Gastrocnemius medialis (tissue), 4 donors: ENCODE data around the gene SSNA1. TPM values are rescaled to one million over a fixed set of nuclear protein-coding genes. Genes with fewer than 3 reads are reported as not detected.

ENCODE experiments used
- ATAC-seq, 2 donors: fragments of 150-250 bp; one replicate each; pipeline ENCODE4 v1.9.1; 2016
- DNase-seq, 2 donors: peaks; one replicate each; pipeline ENCODE4 v3.0.0-alpha.2; 2019
- H3K27ac ChIP-seq, 4 donors: fragments of 200-600 bp; sonication (generic); 1 replicate in 1 of 4; 2 replicates in 3 of 4; pipeline ENCODE4 v1.5.1; 2016 to 2018; ENCODE audit warnings: mild to moderate bottlenecking in 2 of 4, moderate library complexity in 1 of 4
- H3K27me3 ChIP-seq, 3 donors: fragments of 200-600 bp; sonication (generic) in 2 of 3; 1 replicate in 1 of 3; 2 replicates in 2 of 3; pipeline versions ENCODE4 v1.5.1 to v1.6.0; 2016 to 2019; ENCODE audit warnings: mild to moderate bottlenecking in 1 of 3, moderate library complexity in 1 of 3
- H3K36me3 ChIP-seq, 2 donors: fragments of 200-600 bp; sonication (generic) in 1 of 2; one replicate each; pipeline ENCODE4 v1.5.1; 2017 to 2018
- H3K4me1 ChIP-seq, 2 donors: fragments of 200-600 bp; sonication (generic) in 1 of 2; one replicate each; pipeline ENCODE4 v1.5.1; 2016 to 2017; ENCODE audit warnings: mild to moderate bottlenecking in 2 of 2
- H3K4me3 ChIP-seq, 4 donors: fragments of 200-600 bp; sonication (generic) in 3 of 4; 1 replicate in 1 of 4; 2 replicates in 3 of 4; pipeline ENCODE4 v1.5.1; 2016 to 2019; ENCODE audit warnings: mild to moderate bottlenecking in 2 of 4
- H3K9me3 ChIP-seq, 3 donors: fragments of 200-600 bp; sonication (generic) in 2 of 3; 1 replicate in 1 of 3; 2 replicates in 2 of 3; pipeline ENCODE4 v1.5.1; 2016 to 2019
- POLR2A ChIP-seq, 2 donors: fragments of 450-650 bp; IDR thresholded peaks; one replicate each; pipeline ENCODE4 v1.6.1; 2017; ENCODE audit warnings: antibody characterized with exemption in 2 of 2, mild to moderate bottlenecking in 2 of 2, moderate library complexity in 2 of 2
- in situ Hi-C, 4 donors: fragments of 200-750 bp; cut with MboI; loops; one replicate each; pipeline versions ENCODE4 v1.15.0 to v1.8.0; 2017; ENCODE audit warnings: low sequenced_read_pairs in 4 of 4
- intact Hi-C: fragments of 100-400 bp; cut with DNase I; formaldehyde crosslinking; loops from one replicate; pipeline ENCODE4 v1.15.1; 2023; ENCODE audit warnings: low total_unique reads
- total RNA-seq, 4 donors: library from RNA; depleted of rRNA; stranded (reverse); fragments of >200 nt; gene quantifications; one replicate each; pipeline versions ENCODE4 v1.1.0 to v1.2.3, GENCODE V29; 2016
- TF ChIP-seq, protein P1 (sequence below), 5 experiments: fragments of 450-650 bp in 3 of 5; fragments of 200-600 bp in 2 of 5; sonication (generic) in 2 of 5; IDR thresholded peaks in 4 of 5; conservative IDR thresholded peaks in 1 of 5; 1 replicate in 4 of 5; 2 replicates in 1 of 5; pipeline ENCODE4 v1.5.1; 2016 to 2019; ENCODE audit warnings: antibody characterized with exemption in 5 of 5, mild to moderate bottlenecking in 3 of 5, moderate library complexity in 3 of 5

The SSNA1 gene
- total RNA-seq, 4 donors from 2014 or later, result 73.3 to 164 (median 94.4) TPM

- H3K4me3 ChIP-seq, result no peak overlapping the region
- H3K27ac ChIP-seq, result no peak overlapping the region
- ATAC-seq, result no peak
- in situ Hi-C loops, result no loop called here
- intact Hi-C loops, result no loop called here
- no peaks in the 10 kb centered on the region for H3K4me1 ChIP-seq
- no peaks in the 10 kb centered on the region for H3K27me3 ChIP-seq
- TF ChIP-seq POLR2A (IDR thresholded peaks at IDR 0.05), result no peak
- TF ChIP-seq, protein P1, sequence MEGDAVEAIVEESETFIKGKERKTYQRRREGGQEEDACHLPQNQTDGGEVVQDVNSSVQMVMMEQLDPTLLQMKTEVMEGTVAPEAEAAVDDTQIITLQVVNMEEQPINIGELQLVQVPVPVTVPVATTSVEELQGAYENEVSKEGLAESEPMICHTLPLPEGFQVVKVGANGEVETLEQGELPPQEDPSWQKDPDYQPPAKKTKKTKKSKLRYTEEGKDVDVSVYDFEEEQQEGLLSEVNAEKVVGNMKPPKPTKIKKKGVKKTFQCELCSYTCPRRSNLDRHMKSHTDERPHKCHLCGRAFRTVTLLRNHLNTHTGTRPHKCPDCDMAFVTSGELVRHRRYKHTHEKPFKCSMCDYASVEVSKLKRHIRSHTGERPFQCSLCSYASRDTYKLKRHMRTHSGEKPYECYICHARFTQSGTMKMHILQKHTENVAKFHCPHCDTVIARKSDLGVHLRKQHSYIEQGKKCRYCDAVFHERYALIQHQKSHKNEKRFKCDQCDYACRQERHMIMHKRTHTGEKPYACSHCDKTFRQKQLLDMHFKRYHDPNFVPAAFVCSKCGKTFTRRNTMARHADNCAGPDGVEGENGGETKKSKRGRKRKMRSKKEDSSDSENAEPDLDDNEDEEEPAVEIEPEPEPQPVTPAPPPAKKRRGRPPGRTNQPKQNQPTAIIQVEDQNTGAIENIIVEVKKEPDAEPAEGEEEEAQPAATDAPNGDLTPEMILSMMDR (IDR thresholded peaks at IDR 0.05 in 4 of 5, conservative IDR thresholded peaks at IDR 0.05 in 1 of 5), result no peak
- no peak for DNase-seq
- peaks cover 3 to 71% of the 10 kb centered on the region in 2 donors for H3K36me3 ChIP-seq
- H3K9me3 ChIP-seq, result no peaks in the 10 kb centered on the region
These were observed 8.0 kb upstream of the SSNA1 start for GRCh38 chr9:137180491-137180890.

GRCh38 chr9:137181680-137182079 is 6.8 kb upstream of the SSNA1 start:
- DNase-seq (no peak), ATAC-seq (no peak)
- Histone ChIP-seq H3K27ac (no peak overlapping the region), H3K27me3 (no peaks in the 10 kb centered on the region), H3K4me3 (no peak overlapping the region), H3K4me1 (peaks cover 10 to 11% of the 10 kb centered on the region in 2 donors), H3K36me3 (peaks cover 3 to 71% of the 10 kb centered on the region in 2 donors), H3K9me3 (no peaks in the 10 kb centered on the region)
- intact Hi-C loops (no loop called here), in situ Hi-C loops (no loop called here)
- TF ChIP-seq, protein P1 (IDR thresholded peaks at IDR 0.05 in 4 of 5, conservative IDR thresholded peaks at IDR 0.05 in 1 of 5), result no peak
- TF ChIP-seq POLR2A (IDR thresholded peaks at IDR 0.05), result no peak

GRCh38 chr9:137182836-137183235 is 5.6 kb upstream of the SSNA1 start:
- Histone ChIP-seq H3K9me3 (no peaks in the 10 kb centered on the region), H3K4me1 (peaks cover 21 to 23% of the 10 kb centered on the region in 2 donors), H3K36me3 (peaks cover 3 to 71% of the 10 kb centered on the region in 2 donors), H3K27me3 (no peaks in the 10 kb centered on the region), H3K27ac (no peak overlapping the region), H3K4me3 (no peak overlapping the region)
- ATAC-seq, result no peak
- in situ Hi-C loops, result no loop called here
- intact Hi-C loops, result no loop called here
- DNase-seq, result no peak
- TF ChIP-seq, protein P1 (IDR thresholded peaks at IDR 0.05 in 4 of 5, conservative IDR thresholded peaks at IDR 0.05 in 1 of 5), result no peak
- TF ChIP-seq POLR2A (IDR thresholded peaks at IDR 0.05), result no peak

- TF ChIP-seq, protein P1 (IDR thresholded peaks at IDR 0.05 in 4 of 5, conservative IDR thresholded peaks at IDR 0.05 in 1 of 5), result no peak
- no peak for TF ChIP-seq POLR2A (IDR thresholded peaks at IDR 0.05)
These were observed 4.4 kb upstream of the SSNA1 start for GRCh38 chr9:137183980-137184595.

More at GRCh38 chr9:137183980-137184595, 4.4 kb upstream of the SSNA1 start:
- intact Hi-C loops (no loop called here), in situ Hi-C loops (no loop called here)
- peaks cover 3 to 61% of the 10 kb centered on the region in 2 donors for H3K36me3 ChIP-seq
- ATAC-seq (no peak), DNase-seq (no peak)
- no peaks in the 10 kb centered on the region for H3K27me3 ChIP-seq
- no peak overlapping the region for H3K4me3 ChIP-seq
- H3K4me1 ChIP-seq, result peaks cover 22 to 27% of the 10 kb centered on the region in 2 donors
- H3K27ac ChIP-seq, result no peak overlapping the region
- H3K9me3 ChIP-seq, result no peaks in the 10 kb centered on the region
